ENCODE data around the gene AHCYL1.
A peak's percentile ranks its signal among the peaks of the same experiment; 100 is the strongest.
"Not testable (repeated sequence)": the region's sequence is repeated elsewhere in the genome, so short reads cannot be mapped to it uniquely, and the experiment has no call there.

Gene AHCYL1

DNA sequence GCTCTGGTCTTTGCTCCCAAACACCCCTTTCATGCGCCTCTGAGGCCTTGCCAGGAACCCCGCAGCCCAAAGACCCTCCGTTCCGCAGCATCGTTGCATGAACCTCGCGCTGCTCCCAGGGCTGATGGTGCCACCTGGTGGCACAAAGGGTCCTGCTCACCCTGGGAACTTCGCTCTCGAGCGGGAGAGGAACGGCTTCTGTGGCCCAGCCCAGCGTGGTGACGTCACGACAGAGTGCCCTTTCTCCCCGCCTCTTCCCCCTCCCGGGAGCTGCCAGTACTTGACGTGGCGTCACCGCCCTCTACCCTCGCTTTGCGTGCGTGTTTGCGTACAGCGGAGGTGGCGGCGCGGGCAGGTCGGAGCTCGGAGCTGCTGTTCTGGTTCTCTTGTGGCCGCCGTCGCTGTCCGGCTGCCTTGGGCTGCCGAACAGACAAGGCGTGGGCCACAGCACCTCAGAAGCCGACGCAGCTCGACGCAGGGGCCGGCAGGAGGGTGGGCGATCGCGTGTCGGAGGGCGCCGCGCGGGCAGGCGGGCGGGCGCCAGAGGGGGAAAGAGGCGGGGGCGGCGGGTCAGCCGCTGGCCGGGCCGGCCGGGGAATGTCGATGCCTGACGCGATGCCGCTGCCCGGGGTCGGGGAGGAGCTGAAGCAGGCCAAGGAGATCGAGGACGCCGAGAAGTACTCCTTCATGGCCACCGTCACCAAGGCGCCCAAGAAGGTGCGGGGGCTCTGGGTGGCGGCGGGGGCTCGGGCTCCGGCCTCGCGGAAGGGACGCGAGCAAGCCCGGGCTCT, at the start of gene AHCYL1:
AHCYL1 (plus strand) TSS at position 310 of the 791 bp plus-strand sequence; CDS start at position 598, 288 bp downstream.
- H3K27me3 Mint-ChIP-seq (ENCODE audit: low read depth), result peaks cover 2% of the 10 kb centered on the region
- peak within 1 kb of the TSS; percentile 93 for H3K4me3 Mint-ChIP-seq
- H3K4me1 Mint-ChIP-seq (ENCODE audit: low read depth), result peaks cover 38% of the 10 kb centered on the region
- H3K9me3 Mint-ChIP-seq, result no peaks in the 10 kb centered on the region
- H3K36me3 Mint-ChIP-seq (ENCODE audit: low read depth), result peaks cover 6% of the 10 kb centered on the region
- DNase-seq (ENCODE audit: low spot score), result peak; percentile 99
- H3K27ac Mint-ChIP-seq, result peak within 1 kb of the TSS; percentile 96

DNA sequence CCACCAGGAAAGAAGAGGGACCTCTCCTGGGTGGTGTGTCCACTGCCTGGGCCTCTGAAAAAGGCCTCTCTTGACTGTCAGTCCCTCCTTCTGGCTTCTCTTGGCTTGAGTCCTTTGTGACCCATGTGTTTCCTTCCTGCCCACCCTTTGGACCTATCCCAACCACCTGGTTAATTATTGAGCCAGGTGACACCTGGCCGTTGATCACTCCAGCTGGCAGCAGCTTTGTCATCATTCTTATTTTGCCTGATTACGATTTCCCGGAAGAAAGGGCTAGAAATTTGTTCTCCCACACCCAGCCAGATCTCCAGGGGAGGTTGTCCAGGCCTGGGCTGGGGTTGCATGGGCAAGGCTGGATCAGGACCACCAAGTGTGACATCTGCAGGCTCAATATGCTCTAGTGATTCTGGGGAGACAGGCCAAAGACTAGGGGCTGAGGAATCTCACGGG, 49.1 kb upstream of the AHCYL1 start:
- Mint-ChIP-seq H3K4me1 (ENCODE audit: low read depth) (peaks cover 5% of the 10 kb centered on the region), H3K27ac (no peak overlapping the region), H3K9me3 (peaks cover 19% of the 10 kb centered on the region), H3K4me3 (no peak overlapping the region), H3K27me3 (ENCODE audit: low read depth) (no peaks in the 10 kb centered on the region), H3K36me3 (ENCODE audit: low read depth) (peaks cover 8% of the 10 kb centered on the region)
- no peak for DNase-seq (ENCODE audit: low spot score)

DNA sequence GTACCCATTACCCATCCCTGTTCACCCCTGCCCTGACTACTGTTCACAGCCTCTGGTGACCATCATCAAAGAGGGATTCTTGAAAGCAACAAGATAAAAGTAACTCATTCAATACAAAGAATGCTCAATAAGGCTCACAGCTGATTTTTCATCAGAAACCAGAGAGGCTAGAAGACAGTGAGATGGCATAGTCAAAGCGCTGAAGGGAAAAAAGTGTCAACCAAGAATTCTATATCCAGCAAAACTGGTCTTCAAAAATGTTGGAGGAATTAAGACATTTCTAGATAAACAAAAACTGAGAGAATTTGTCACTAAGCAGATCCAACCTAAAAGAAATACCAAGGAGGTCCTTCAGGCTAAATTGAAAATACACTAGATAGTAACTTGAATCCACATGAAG, 46.8 kb upstream of the AHCYL1 start:
- H3K4me1 Mint-ChIP-seq (ENCODE audit: low read depth), result peaks cover 5% of the 10 kb centered on the region
- H3K4me3 Mint-ChIP-seq, result no peak overlapping the region
- H3K27me3 Mint-ChIP-seq (ENCODE audit: low read depth), result no peaks in the 10 kb centered on the region
- DNase-seq (ENCODE audit: low spot score), result no peak
- peaks cover 19% of the 10 kb centered on the region for H3K9me3 Mint-ChIP-seq
- H3K36me3 Mint-ChIP-seq (ENCODE audit: low read depth), result peaks cover 3% of the 10 kb centered on the region
- no peak overlapping the region for H3K27ac Mint-ChIP-seq

DNA sequence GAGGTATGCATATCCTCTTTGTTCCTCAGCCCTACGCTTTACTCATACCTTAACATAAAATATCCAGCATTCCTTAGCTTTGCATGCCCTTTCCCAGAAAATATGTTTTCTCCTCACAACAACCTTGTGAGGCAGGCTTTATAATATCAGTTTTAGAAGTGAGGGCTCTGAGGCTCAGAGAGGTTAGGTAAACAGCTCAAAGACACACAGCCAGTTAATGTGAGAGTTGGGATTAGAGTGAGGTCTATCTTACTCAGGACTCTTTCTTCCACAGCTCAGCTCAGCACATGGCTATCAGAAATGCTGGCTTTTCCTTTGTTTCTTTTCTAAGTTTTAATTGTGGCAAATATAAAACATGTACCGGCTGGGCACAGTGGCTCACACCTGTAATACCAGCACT, 46.0 kb upstream of the AHCYL1 start:
- H3K27ac Mint-ChIP-seq, result no peak overlapping the region
- DNase-seq (ENCODE audit: low spot score), result no peak
- no peak overlapping the region for H3K4me3 Mint-ChIP-seq
- H3K4me1 Mint-ChIP-seq (ENCODE audit: low read depth), result peaks cover 5% of the 10 kb centered on the region
- no peaks in the 10 kb centered on the region for H3K27me3 Mint-ChIP-seq (ENCODE audit: low read depth)
- peaks cover 3% of the 10 kb centered on the region for H3K36me3 Mint-ChIP-seq (ENCODE audit: low read depth)
- H3K9me3 Mint-ChIP-seq, result peaks cover 19% of the 10 kb centered on the region

DNA sequence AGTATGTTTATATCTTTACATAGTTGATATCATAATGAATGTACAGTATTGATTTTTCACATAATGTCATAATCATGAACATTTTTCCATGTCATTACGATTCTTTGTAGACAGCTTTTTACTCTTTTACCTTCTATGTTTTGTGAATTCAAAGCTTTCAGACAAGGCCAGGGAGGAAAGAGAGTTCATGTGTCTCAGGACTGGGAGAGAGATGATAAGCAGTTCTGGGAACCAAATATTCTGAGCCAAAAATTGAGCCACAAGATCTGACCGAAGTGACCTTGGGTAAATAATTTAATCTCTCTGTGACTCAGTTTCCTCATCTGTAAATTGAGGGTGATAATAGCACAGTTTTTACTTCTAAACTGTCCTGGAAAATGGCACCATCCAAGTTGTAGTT, 42.1 kb upstream of the AHCYL1 start:
- no peak for DNase-seq (ENCODE audit: low spot score)
- Mint-ChIP-seq H3K27me3 (ENCODE audit: low read depth) (no peaks in the 10 kb centered on the region), H3K27ac (no peak overlapping the region), H3K36me3 (ENCODE audit: low read depth) (peaks cover 3% of the 10 kb centered on the region), H3K9me3 (peaks cover 10% of the 10 kb centered on the region), H3K4me3 (no peak overlapping the region), H3K4me1 (ENCODE audit: low read depth) (peaks cover 3% of the 10 kb centered on the region)

DNA sequence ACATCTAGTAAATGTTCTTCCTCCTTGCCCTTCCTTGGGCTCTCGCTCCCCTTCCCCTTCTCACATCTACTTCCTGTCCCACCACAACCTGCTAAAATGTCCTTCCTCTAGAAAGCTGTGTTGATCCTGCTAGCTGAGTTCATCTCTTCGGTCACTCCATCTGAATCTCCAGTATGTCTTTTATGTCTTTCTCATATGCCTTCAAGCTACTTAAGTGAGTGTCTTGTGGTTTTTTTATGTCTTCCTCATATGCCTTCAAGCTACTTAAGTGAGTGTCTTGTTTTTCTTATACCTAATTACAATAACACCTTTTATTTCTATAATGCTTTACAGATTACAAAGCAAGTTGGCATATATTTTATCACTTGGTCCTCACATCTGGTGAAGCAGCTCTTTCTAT, 40.0 kb upstream of the AHCYL1 start:
- peaks cover 3% of the 10 kb centered on the region for H3K9me3 Mint-ChIP-seq
- H3K4me3 Mint-ChIP-seq, result no peak overlapping the region
- no peaks in the 10 kb centered on the region for H3K27me3 Mint-ChIP-seq (ENCODE audit: low read depth)
- no peak overlapping the region for H3K27ac Mint-ChIP-seq
- no peak for DNase-seq (ENCODE audit: low spot score)
- H3K36me3 Mint-ChIP-seq (ENCODE audit: low read depth), result no peaks in the 10 kb centered on the region
- peaks cover 3% of the 10 kb centered on the region for H3K4me1 Mint-ChIP-seq (ENCODE audit: low read depth)

DNA sequence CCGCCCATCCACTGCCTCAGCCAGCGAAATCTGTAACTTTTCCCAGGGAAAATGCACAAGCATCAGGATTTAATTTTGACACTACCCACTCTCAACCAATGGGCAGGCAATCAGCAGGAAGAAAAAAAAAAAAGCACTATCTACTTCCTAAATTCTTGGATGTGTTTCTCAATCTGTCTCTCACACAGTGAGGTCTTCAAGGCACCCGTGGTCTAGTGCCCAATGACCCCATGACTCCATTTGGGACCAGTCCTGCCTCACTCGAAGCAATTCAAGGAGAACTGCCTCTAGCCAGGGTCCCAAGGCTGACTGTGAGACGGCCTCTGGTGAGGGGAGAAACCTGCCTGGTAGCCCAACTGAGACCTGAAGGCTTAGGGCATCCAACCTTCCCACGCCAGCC, 38.1 kb upstream of the AHCYL1 start:
- Mint-ChIP-seq H3K27me3 (ENCODE audit: low read depth) (no peaks in the 10 kb centered on the region), H3K36me3 (ENCODE audit: low read depth) (no peaks in the 10 kb centered on the region), H3K4me3 (no peak overlapping the region), H3K9me3 (peaks cover 3% of the 10 kb centered on the region), H3K27ac (no peak overlapping the region), H3K4me1 (ENCODE audit: low read depth) (peaks cover 3% of the 10 kb centered on the region)
- no peak for DNase-seq (ENCODE audit: low spot score)

DNA sequence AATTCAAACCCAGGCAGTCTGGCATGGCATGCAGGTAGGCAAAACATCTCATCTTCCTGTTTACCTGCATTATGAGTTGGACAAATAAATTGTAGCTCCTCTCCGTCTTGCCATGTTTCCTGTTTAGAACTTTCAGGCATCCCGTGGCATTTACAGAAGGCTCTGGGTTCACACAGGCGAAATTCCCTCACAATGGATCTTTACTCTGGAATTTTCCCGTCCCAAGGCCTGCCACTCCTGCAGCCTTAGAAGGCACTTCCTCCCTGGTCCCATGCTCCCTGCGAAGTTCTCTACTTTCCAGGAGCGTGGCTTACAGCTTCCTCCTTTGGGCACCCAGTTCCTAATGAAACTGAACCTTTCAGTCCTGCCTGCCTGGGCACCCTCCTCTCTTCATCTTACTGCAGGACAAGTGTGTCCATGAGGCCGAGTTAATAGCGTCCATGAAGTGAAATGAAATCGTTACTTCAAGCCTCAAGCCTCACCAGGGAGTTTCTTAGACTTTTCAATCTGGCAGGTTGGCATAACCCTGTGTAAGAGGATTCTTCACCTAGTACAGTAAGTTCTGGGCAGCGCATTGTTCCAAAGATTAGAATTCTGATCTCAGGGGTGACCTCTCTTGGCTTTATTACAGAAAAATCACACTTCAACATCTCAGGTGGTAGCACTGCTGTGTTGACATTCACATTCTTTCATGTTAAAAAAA, 36.8 kb upstream of the AHCYL1 start:
- H3K4me3 Mint-ChIP-seq, result no peak overlapping the region
- H3K9me3 Mint-ChIP-seq, result peaks cover 3% of the 10 kb centered on the region
- no peaks in the 10 kb centered on the region for H3K36me3 Mint-ChIP-seq (ENCODE audit: low read depth)
- DNase-seq (ENCODE audit: low spot score), result no peak
- H3K4me1 Mint-ChIP-seq (ENCODE audit: low read depth), result peaks cover 3% of the 10 kb centered on the region
- no peak overlapping the region for H3K27ac Mint-ChIP-seq
- H3K27me3 Mint-ChIP-seq (ENCODE audit: low read depth), result no peaks in the 10 kb centered on the region

DNA sequence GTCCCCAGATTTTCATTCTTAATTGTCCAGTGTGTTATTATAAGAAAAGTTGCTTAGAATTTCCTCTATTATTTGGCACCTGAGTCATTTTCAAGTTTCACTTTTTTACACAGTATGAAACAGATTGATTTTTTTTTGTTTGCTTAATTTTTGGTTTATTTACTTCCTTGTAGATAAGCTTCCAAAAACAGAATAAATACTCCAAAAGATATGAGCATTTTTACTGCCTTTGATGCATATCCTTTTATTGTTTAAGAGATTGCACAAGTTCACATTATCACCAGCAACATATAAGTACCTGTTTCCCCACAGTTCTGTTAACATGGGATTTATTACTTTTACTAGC, 36.3 kb upstream of the AHCYL1 start:
- no peak overlapping the region for H3K4me3 Mint-ChIP-seq
- peaks cover 3% of the 10 kb centered on the region for H3K4me1 Mint-ChIP-seq (ENCODE audit: low read depth)
- no peak for DNase-seq (ENCODE audit: low spot score)
- peaks cover 3% of the 10 kb centered on the region for H3K9me3 Mint-ChIP-seq
- H3K27ac Mint-ChIP-seq, result no peak overlapping the region
- H3K36me3 Mint-ChIP-seq (ENCODE audit: low read depth), result no peaks in the 10 kb centered on the region
- no peaks in the 10 kb centered on the region for H3K27me3 Mint-ChIP-seq (ENCODE audit: low read depth)

DNA sequence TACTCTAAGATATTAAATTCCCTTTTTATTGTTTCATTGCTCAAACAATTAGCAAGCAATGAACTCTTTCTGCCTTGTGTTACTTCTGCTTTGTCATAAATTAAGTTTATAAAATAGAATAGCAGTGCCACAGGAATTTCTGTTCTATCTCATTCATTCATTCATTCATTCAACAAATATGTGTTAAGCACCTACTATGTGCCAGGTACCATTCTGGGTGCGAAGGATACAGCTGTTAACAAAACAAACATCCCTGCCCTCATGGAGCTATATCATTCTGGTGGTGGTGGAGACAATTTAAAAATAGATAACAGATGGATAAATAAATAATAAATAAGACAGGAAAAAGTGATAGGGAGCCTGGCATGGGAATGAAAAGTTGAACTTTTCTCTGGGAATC, 34.5 kb upstream of the AHCYL1 start:
- no peaks in the 10 kb centered on the region for H3K27me3 Mint-ChIP-seq (ENCODE audit: low read depth)
- no peak overlapping the region for H3K4me3 Mint-ChIP-seq
- no peak for DNase-seq (ENCODE audit: low spot score)
- H3K36me3 Mint-ChIP-seq (ENCODE audit: low read depth), result no peaks in the 10 kb centered on the region
- peaks cover 2% of the 10 kb centered on the region for H3K9me3 Mint-ChIP-seq
- H3K27ac Mint-ChIP-seq, result no peak overlapping the region
- no peaks in the 10 kb centered on the region for H3K4me1 Mint-ChIP-seq (ENCODE audit: low read depth)

DNA sequence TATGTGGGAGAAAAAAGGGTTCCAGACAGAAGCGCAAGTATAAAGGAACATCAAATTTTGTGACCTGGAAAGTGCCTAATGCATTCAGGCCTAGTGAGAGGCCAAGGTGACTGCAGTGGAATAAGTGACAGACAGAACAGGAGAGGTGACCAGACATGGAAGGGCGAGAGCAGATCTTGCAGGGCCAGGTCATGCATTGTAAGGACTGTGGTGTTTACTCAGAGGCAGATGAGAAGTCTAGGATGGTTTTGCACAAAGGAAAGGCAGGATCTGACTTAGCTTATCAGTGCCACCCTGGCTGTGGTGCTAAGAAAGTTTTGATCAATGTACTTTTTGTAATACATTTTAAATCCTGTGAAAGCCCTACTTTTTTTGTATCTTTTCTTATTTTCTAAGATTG, 34.1 kb upstream of the AHCYL1 start:
- no peaks in the 10 kb centered on the region for H3K36me3 Mint-ChIP-seq (ENCODE audit: low read depth)
- H3K4me1 Mint-ChIP-seq (ENCODE audit: low read depth), result no peaks in the 10 kb centered on the region
- H3K9me3 Mint-ChIP-seq, result no peaks in the 10 kb centered on the region
- no peak overlapping the region for H3K4me3 Mint-ChIP-seq
- no peak overlapping the region for H3K27ac Mint-ChIP-seq
- H3K27me3 Mint-ChIP-seq (ENCODE audit: low read depth), result peaks cover 3% of the 10 kb centered on the region
- DNase-seq (ENCODE audit: low spot score), result no peak

DNA sequence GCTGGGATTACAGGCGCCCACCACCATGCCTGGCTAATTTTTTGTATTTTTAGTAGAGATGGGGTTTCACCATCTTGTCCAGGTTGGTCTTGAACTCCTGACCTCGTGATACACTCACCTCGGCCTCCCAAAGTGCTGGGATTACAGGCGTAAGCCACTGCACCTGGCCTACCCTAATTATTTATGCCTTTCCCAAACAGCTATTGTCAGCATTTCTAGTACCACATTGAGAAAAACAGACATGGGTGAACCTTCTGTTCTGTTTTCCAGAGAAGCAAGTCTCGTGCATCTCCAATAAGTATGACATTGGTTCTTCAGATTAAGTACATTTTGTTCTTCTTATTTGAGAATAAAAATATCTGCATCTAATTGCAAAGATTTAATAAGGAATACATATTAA, 33.1 kb upstream of the AHCYL1 start:
- not testable (repeated sequence) for H3K27ac Mint-ChIP-seq; H3K27me3 Mint-ChIP-seq (ENCODE audit: low read depth); H3K4me1 Mint-ChIP-seq (ENCODE audit: low read depth); H3K9me3 Mint-ChIP-seq; H3K4me3 Mint-ChIP-seq; H3K36me3 Mint-ChIP-seq (ENCODE audit: low read depth); DNase-seq (ENCODE audit: low spot score)

DNA sequence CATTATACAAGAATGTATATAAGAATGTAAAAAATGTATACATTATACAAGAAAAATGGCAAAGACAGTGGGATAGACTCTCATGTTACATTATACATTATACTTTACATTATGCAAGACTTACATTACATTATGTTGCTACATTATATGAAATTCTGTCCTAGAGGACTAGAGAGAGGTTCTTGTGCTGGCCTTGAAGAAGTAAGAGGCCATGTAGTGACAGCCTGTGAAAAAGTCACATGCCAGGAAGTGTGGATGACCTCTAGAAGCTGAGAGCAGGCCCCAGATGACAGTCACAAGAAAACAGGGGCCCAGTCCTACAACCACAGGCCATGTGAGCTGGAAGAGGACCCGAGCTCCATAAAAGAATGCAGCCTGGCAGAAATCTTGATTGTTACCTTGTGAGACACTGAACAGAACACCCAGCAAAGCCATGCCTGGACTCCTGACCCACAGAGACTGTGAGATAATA, 30.5 kb upstream of the AHCYL1 start:
- Mint-ChIP-seq H3K4me3 (no peak overlapping the region), H3K27ac (no peak overlapping the region), H3K27me3 (ENCODE audit: low read depth) (peaks cover 17% of the 10 kb centered on the region), H3K36me3 (ENCODE audit: low read depth) (no peaks in the 10 kb centered on the region), H3K9me3 (no peaks in the 10 kb centered on the region), H3K4me1 (ENCODE audit: low read depth) (no peaks in the 10 kb centered on the region)
- no peak for DNase-seq (ENCODE audit: low spot score)

DNA sequence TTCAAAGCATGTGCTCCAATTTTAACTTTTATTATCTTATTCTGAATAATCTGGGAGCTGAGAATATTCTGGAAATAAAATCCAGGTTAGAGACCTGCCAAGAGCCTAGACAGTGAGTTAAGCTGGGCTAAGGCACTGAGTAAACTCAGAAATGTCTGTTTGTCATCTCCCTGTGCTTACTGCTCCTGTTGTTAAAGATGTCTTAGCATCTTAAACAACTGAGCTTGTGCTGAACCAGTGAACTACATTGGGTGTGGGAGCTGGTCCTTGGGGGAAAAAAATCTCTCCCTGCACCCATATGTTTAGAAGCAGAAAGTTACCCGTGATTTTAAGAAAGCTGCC, 25.0 kb upstream of the AHCYL1 start:
- no peaks in the 10 kb centered on the region for H3K9me3 Mint-ChIP-seq
- no peaks in the 10 kb centered on the region for H3K4me1 Mint-ChIP-seq (ENCODE audit: low read depth)
- H3K36me3 Mint-ChIP-seq (ENCODE audit: low read depth), result no peaks in the 10 kb centered on the region
- no peak overlapping the region for H3K27ac Mint-ChIP-seq
- H3K4me3 Mint-ChIP-seq, result no peak overlapping the region
- H3K27me3 Mint-ChIP-seq (ENCODE audit: low read depth), result peaks cover 30% of the 10 kb centered on the region
- DNase-seq (ENCODE audit: low spot score), result no peak

Data from T-helper 2 cell treated with Interferon-gamma antibody and Interleukin-4, amounts not matched to agents 5 μg/mL and 100 μg/mL, for 36 hours (primary cell).